K562 treated with DMSO at 1 percent for 12 hours (cell line): ENCODE measurements around the gene GTF3C6. TPM values are rescaled to one million over a fixed set of nuclear protein-coding genes. Genes with fewer than 3 reads are reported as not detected.

Source experiments
- total RNA-seq: library from RNA; unstranded; fragments of 300-600 nt; gene quantifications from 2 replicates; pipeline ENCODE4 v1.2.3, GENCODE V29; 2022; ENCODE audit not compliant: insufficient read depth

GTF3C6 gene, protein sequence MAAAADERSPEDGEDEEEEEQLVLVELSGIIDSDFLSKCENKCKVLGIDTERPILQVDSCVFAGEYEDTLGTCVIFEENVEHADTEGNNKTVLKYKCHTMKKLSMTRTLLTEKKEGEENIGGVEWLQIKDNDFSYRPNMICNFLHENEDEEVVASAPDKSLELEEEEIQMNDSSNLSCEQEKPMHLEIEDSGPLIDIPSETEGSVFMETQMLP
- total RNA-seq = 31.9 and 38.3 TPM in 2 replicates

GRCh38 chr6:110958329-110959192, at the start of gene GTF3C6:
Gene GTF3C6 (plus strand): TSS chr6:110958706. CDS start chr6:110958770, 64 bp downstream.

Other genes starting within 250 kb of the GTF3C6 start
- gene CDK19, start 143.2 kb upstream of the GTF3C6 start, total RNA-seq = 7.4 and 18.9 TPM in 2 replicates
- 23.5 and 58.7 TPM in 2 replicates for gene AMD1, start 83.9 kb upstream of the GTF3C6 start, total RNA-seq
- 15.0 and 22.3 TPM in 2 replicates for gene RPF2, start 23.3 kb downstream of the GTF3C6 start, total RNA-seq
- gene SLC16A10, start 128.8 kb downstream of the GTF3C6 start, total RNA-seq = not detected in 2 replicates